SK-N-SH (cell line): Measurements from ENCODE around the gene PLCL2.

Source experiments
- NFIC ChIP-seq: IDR thresholded peaks from 2 replicates; pipeline ENCODE4 v1.4.0; 2012; ENCODE audit warnings: borderline replicate concordance
- SIN3A ChIP-seq: IDR thresholded peaks from 2 replicates; pipeline ENCODE4 v1.6.1; 2012; ENCODE audit warnings: low read depth, mild to moderate bottlenecking, low read length, moderate library complexity, borderline replicate concordance
- TF ChIP-seq, protein P1 (sequence below): fragments of 200-600 bp; sonication (generic); IDR thresholded peaks from 2 replicates; pipeline ENCODE4 v1.6.1; 2017; ENCODE audit warnings: antibody characterized with exemption, mild to moderate bottlenecking, moderate library complexity
- TF ChIP-seq, protein P2 (sequence below): IDR thresholded peaks from 2 replicates; pipeline ENCODE4 v1.6.1; 2012; ENCODE audit warnings: mild to moderate bottlenecking, low read depth, low read length, moderate library complexity

DNA sequence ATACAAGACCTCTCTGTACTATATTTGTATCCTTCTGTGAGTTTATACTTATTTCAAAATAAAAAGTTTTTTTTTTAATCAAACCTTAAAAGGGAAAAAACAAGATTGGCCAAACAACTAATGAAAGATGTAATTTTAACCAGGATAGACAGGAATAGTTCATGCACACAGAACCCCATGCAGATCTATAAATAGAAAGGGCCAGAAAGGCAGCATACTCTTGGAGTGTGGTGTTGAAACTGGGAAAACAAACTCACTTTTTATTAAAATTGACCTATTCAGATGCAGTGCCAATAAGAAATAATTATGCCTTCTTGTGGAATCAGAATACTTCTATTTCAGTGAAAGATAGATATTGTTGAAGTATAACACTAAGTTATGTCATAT, 204.6 kb downstream of the PLCL2 start:
- TF ChIP-seq NFIC: no peak
- no peak for TF ChIP-seq SIN3A
- TF ChIP-seq, protein P1, sequence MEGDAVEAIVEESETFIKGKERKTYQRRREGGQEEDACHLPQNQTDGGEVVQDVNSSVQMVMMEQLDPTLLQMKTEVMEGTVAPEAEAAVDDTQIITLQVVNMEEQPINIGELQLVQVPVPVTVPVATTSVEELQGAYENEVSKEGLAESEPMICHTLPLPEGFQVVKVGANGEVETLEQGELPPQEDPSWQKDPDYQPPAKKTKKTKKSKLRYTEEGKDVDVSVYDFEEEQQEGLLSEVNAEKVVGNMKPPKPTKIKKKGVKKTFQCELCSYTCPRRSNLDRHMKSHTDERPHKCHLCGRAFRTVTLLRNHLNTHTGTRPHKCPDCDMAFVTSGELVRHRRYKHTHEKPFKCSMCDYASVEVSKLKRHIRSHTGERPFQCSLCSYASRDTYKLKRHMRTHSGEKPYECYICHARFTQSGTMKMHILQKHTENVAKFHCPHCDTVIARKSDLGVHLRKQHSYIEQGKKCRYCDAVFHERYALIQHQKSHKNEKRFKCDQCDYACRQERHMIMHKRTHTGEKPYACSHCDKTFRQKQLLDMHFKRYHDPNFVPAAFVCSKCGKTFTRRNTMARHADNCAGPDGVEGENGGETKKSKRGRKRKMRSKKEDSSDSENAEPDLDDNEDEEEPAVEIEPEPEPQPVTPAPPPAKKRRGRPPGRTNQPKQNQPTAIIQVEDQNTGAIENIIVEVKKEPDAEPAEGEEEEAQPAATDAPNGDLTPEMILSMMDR: no peak
- TF ChIP-seq, protein P2, sequence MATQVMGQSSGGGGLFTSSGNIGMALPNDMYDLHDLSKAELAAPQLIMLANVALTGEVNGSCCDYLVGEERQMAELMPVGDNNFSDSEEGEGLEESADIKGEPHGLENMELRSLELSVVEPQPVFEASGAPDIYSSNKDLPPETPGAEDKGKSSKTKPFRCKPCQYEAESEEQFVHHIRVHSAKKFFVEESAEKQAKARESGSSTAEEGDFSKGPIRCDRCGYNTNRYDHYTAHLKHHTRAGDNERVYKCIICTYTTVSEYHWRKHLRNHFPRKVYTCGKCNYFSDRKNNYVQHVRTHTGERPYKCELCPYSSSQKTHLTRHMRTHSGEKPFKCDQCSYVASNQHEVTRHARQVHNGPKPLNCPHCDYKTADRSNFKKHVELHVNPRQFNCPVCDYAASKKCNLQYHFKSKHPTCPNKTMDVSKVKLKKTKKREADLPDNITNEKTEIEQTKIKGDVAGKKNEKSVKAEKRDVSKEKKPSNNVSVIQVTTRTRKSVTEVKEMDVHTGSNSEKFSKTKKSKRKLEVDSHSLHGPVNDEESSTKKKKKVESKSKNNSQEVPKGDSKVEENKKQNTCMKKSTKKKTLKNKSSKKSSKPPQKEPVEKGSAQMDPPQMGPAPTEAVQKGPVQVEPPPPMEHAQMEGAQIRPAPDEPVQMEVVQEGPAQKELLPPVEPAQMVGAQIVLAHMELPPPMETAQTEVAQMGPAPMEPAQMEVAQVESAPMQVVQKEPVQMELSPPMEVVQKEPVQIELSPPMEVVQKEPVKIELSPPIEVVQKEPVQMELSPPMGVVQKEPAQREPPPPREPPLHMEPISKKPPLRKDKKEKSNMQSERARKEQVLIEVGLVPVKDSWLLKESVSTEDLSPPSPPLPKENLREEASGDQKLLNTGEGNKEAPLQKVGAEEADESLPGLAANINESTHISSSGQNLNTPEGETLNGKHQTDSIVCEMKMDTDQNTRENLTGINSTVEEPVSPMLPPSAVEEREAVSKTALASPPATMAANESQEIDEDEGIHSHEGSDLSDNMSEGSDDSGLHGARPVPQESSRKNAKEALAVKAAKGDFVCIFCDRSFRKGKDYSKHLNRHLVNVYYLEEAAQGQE: no peak
